T-helper 2 cell treated with Interferon-gamma antibody and Interleukin-4, amounts not matched to agents 5 μg/mL and 100 μg/mL, for 36 hours (primary cell): ENCODE results near the gene ZNF219.

Experiments
- DNase-seq: peaks from one replicate; pipeline ENCODE4 v3.0.0; 2021; ENCODE audit warnings: low spot score
- H3K27ac Mint-ChIP-seq: one replicate; pipeline ENCODE4 v1.8.0; 2021; ENCODE audit warnings: mild to moderate bottlenecking, mixed read lengths
- H3K27me3 Mint-ChIP-seq: one replicate; pipeline ENCODE4 v1.8.0; 2021; ENCODE audit warnings: low read depth, mixed read lengths
- H3K36me3 Mint-ChIP-seq: one replicate; pipeline ENCODE4 v1.8.0; 2021; ENCODE audit warnings: low read depth, mixed read lengths
- H3K4me1 Mint-ChIP-seq: one replicate; pipeline ENCODE4 v1.8.0; 2021; ENCODE audit warnings: low read depth, mixed read lengths
- H3K4me3 Mint-ChIP-seq: one replicate; pipeline ENCODE4 v1.8.0; 2022; ENCODE audit warnings: mild to moderate bottlenecking, moderate library complexity, mixed read lengths
- H3K9me3 Mint-ChIP-seq: one replicate; pipeline ENCODE4 v1.8.0; 2021; ENCODE audit warnings: mixed read lengths

Gene ZNF219

DNA sequence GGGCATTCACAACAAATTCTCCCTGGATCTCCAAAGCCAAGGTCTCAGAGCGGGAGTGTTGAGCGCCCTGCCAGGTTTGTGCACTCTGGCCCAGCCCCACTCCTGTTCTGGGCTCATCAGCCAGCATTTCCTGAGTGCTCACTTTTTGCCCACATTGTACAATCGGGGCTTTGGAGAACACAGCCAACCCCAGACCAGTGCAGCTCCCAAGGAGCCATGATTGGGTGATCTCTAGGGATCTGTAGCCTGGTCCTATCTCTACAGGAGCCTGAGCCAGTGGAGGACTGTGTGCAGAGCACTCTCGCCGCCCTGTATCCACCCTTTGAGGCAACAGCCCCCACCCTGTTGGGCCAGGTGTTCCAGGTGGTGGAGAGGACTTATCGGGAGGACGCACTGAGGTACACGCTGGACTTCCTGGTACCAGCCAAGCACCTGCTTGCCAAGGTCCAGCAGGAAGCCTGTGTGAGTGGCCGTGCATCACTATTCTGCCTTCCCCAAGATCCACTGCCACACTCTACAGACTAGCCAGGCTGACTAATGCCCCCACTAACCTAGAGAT lies 25.6 kb downstream of the ZNF219 start:
- no peak overlapping the region for H3K4me3 Mint-ChIP-seq
- H3K36me3 Mint-ChIP-seq, result no peaks in the 10 kb centered on the region
- H3K27me3 Mint-ChIP-seq, result peaks cover 55% of the 10 kb centered on the region
- no peak for DNase-seq
- no peaks in the 10 kb centered on the region for H3K9me3 Mint-ChIP-seq
- H3K27ac Mint-ChIP-seq, result no peak overlapping the region
- H3K4me1 Mint-ChIP-seq, result peaks cover 22% of the 10 kb centered on the region

DNA sequence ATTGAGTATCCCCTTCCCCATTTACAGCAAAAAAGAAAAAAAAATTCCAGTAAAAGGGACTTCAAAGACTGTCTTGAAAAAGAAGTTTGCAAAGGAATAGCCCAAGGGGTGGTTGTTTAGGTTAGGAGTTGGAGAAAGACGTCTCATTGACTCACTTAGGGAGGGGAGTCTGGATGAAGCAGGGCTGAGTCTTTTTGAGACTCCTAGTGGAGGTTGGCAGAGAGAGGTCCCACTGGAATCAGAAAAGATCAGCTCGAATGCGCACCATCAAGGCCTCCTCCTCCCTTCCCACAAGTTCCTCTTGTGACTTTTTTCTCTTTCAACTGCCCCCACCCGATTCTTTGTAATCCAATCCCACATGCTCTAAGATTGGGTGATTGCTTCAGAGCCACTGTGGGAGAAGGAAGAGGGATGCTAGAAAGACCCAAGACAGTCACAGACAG lies 26.4 kb downstream of the ZNF219 start:
- Mint-ChIP-seq H3K27ac (no peak overlapping the region), H3K9me3 (no peaks in the 10 kb centered on the region), H3K4me3 (peak overlapping the region; percentile 77), H3K4me1 (peaks cover 22% of the 10 kb centered on the region), H3K27me3 (peaks cover 63% of the 10 kb centered on the region), H3K36me3 (no peaks in the 10 kb centered on the region)
- DNase-seq, result no peak

DNA sequence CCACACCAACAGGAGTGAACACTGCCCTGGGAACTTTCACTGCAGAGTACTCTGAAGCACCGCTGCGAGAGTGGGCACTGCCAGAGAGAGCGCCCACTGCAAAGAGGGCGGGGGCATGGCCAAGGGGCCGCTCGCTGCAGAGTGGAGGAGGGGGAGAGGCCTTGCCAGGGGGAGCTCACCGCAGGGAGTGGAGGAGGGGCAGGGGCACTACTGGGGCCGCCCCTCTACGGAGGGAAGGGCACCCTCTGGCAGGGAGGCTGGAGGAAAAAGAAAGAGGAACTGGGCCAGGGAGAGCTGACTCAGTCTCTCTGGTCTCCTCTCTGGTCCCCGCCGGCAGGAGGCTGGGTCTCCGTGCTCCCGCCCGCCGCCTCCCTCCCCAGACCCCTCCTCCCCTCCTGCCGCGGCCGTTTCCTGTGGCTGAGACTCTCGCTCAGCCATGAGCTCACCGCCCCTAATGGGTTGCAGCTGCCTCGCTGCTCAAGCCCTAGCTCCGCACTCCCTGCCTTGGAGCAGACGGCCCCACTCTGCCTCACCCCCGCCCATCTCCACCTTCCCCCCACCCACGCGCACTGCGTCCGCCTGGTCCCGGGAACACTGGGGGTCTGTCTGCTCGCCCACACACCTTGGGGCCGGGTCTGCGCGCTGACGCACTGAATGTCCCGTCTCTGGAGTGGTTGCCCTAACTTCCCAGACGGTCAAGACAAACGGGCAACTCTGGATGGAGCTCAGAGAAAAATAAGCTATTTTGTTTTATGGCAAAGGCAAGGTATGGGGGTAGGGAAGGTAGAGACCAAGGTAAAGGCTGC lies 27.0 kb downstream of the ZNF219 start:
- no peaks in the 10 kb centered on the region for H3K9me3 Mint-ChIP-seq
- H3K4me1 Mint-ChIP-seq, result peaks cover 22% of the 10 kb centered on the region
- no peak overlapping the region for H3K27ac Mint-ChIP-seq
- H3K4me3 Mint-ChIP-seq, result peak overlapping the region; percentile 77
- no peaks in the 10 kb centered on the region for H3K36me3 Mint-ChIP-seq
- H3K27me3 Mint-ChIP-seq, result peaks cover 69% of the 10 kb centered on the region
- no peak for DNase-seq

DNA sequence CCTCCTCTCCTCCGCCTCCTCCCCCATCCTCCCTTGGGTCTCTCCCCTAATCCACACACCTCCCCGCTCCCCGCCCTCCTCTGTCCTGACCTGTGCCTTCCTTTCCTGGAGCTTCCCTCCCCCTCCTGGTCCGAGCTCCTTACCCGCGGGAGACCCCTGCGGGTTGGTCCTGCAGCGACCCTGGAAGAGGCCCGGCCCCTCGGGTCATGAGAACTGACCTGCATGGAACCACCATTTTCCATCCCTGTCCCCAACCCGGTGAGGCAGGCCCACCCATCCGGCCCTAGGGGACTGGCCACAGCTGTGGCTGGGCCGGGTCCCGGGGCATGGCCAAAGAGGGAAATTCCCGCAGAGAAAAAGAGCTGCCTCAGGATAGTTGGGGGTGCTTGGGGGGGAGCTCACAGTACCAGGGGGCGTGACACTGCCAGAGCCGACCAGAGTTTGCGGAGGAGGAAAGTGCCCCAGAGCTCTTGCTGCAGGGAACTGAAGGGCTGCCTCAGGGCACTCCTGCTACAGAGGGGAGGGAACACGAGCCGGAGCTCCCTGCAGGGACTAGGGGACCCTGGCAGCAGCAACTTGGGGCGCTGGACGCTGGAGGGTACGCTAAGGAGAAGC lies 27.7 kb downstream of the ZNF219 start:
- Mint-ChIP-seq H3K4me3 (peak overlapping the region; percentile 77), H3K27ac (no peak overlapping the region), H3K27me3 (peaks cover 73% of the 10 kb centered on the region), H3K4me1 (peaks cover 22% of the 10 kb centered on the region), H3K36me3 (no peaks in the 10 kb centered on the region), H3K9me3 (no peaks in the 10 kb centered on the region)
- DNase-seq, result no peak

DNA sequence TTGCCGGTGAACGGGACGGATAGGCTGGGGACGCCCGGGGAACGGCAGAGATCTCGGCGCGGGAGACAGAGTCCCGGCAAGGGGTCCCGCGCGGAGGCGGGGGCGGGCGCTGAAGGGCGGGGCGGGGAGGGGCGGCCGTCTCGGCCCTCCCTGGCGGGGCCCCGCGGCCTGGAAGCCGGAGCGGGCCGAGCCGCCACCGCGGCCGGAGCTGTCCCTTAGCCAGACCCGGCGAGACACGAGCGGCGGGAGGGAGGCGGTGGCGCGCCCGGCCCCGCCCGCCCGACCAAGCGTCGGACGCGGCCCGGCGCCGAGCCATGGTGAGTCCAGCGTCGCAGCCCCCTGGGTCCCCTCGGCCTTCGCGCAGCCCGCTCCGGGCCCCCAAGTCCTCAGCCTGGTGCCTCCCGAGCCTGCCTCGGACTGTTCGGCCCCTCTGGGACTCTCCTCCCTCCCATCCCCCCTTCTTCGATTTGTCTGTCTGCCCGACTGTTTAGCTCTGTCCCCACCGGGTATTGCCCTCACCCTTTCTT lies 28.3 kb downstream of the ZNF219 start, which contains the start of gene ARHGEF40:
Gene ARHGEF40 (plus strand): TSS at position 222 of the 527 bp plus-strand sequence. CDS start 93 bp downstream, at position 315.
- H3K27ac Mint-ChIP-seq, result no peak within 1 kb of the TSS
- H3K4me3 Mint-ChIP-seq, result peak within 1 kb of the TSS; percentile 77
- no peak for DNase-seq
- peaks cover 77% of the 10 kb centered on the region for H3K27me3 Mint-ChIP-seq
- no peaks in the 10 kb centered on the region for H3K9me3 Mint-ChIP-seq
- H3K36me3 Mint-ChIP-seq, result no peaks in the 10 kb centered on the region
- H3K4me1 Mint-ChIP-seq, result peaks cover 22% of the 10 kb centered on the region

DNA sequence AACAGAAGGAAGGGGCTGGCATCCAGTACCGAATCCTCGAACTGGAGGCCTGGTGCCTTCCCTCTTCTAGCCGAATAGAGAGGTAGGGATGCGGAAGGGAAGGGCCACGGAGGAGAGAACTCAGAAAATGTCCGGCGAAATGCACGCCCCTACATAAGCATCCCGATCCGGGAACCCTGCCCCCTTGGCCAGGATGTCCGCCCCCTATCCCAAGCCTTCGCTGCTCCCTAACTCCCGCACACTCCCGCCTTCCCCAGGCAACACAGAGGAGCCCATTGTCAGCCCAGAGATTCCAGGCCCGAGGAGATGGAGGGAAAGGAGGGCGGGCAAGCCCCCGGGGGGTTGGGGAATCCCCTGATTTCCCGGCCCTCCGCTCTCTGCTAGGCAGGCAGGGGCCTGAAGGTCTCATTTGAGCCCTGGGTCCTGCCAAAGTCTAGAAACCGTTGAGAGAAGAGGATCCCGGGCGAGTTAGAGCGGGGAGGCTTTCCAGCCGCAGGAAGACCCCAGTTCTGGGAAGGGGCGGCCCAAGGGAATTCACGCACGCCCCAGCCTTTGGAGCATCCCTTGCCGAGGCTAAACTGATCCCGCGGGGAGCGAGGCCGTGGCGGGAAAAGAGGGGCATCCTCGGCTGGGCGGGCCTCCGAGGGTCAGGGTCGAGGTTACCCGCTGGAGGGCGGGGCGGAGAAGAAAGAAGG lies 28.9 kb downstream of the ZNF219 start:
- Mint-ChIP-seq H3K27me3 (peaks cover 79% of the 10 kb centered on the region), H3K36me3 (no peaks in the 10 kb centered on the region), H3K27ac (no peak overlapping the region), H3K4me3 (peak overlapping the region; percentile 61), H3K4me1 (peaks cover 22% of the 10 kb centered on the region), H3K9me3 (no peaks in the 10 kb centered on the region)
- DNase-seq, result no peak

DNA sequence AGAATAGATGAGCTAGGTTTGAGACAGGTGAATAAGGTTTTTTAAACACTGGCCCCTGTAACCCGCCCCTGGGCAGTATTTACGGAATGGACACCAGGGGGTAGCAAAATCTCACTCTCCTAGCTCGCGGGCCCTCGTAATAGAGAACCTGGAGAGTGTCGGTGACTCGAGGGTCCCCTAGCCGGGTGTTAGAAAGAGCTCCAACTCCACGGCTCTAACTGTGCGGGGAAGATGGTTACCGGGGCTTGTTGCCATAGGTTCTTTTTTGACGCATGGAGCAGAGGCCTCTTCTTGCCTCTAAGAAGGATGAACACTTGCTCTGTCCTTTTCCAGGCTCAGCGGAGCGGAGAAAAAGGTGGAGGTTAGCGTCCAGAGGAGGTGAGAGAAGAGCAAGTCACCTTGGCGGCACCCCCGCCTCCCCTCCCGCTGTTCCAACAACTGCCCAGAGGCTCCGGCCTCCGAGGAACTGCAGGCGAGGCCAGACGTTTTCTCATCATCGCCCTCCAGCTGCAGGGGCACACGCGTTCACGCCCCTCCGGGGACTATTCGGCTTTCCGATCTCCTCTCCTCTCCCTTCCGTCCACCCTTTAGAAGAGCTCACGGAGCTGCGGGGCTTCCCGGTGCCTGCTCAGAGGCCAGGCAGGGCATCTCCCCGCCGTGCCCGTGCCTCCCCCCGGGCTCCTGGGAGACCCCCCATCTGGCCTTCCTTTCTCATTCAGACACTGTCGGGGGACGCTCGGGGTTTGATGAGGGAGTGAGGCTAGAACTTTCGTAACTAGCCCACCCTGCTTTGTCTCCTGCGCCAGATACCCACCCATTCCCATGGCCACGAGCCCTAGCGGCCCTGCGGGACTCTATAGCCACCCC lies 29.7 kb downstream of the ZNF219 start:
- peak overlapping the region; percentile 61 for H3K4me3 Mint-ChIP-seq
- peaks cover 22% of the 10 kb centered on the region for H3K4me1 Mint-ChIP-seq
- H3K36me3 Mint-ChIP-seq, result no peaks in the 10 kb centered on the region
- no peak overlapping the region for H3K27ac Mint-ChIP-seq
- H3K9me3 Mint-ChIP-seq, result no peaks in the 10 kb centered on the region
- peaks cover 79% of the 10 kb centered on the region for H3K27me3 Mint-ChIP-seq
- no peak for DNase-seq

DNA sequence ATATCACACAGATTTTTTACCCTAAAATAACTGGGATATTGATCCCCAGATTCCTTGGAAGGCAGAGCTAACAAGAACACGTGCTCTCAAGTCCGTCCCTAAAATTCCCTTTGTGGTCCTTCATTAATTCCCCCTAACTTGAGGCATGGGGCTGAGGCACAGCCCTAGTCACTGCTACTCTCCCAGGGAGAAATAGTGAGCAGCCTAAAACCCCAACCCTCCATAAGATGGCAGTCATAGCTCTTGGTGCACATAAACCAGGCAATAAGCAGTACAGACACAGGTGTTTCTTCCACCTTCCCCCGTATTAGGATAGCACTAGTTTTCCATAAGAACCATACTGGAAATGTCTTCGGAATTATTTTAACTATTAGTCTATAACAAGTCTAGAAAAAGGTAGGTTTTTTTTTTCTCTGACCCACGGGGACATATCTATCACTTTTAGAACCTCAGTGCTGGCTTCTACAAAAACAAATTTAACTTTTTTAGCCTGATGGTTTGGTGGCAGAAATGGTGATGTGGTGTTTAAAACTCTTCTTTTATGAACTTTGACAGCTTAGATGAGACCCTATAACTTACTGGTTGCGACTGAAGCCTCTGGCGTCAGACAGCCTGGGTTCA lies 31.5 kb downstream of the ZNF219 start:
- no peak for DNase-seq
- Mint-ChIP-seq H3K9me3 (no peaks in the 10 kb centered on the region), H3K27me3 (peaks cover 75% of the 10 kb centered on the region), H3K36me3 (no peaks in the 10 kb centered on the region), H3K4me3 (no peak overlapping the region), H3K4me1 (peaks cover 20% of the 10 kb centered on the region), H3K27ac (no peak overlapping the region)

DNA sequence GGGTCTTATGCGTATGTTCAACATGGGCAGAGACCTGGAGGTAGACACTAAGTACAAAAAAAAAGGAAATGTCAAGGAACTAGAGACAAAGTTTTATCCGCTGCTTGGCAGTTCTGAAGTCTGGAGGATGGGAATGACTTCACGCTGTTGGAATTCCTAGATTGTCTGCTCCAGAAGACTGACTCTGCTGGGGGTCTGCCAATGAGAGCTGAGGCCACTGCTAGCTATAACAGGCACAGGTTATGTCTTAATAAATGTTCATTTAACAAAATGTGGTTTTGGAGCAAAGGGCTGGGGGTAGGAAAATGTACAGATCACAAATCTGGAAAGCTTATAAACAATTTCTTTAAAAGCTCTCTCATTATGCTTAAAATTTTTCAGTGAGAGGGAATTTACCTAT lies 35.0 kb downstream of the ZNF219 start:
- DNase-seq, result no peak
- H3K27ac Mint-ChIP-seq, result no peak overlapping the region
- H3K9me3 Mint-ChIP-seq, result no peaks in the 10 kb centered on the region
- no peaks in the 10 kb centered on the region for H3K36me3 Mint-ChIP-seq
- no peak overlapping the region for H3K4me3 Mint-ChIP-seq
- H3K27me3 Mint-ChIP-seq, result peaks cover 60% of the 10 kb centered on the region
- H3K4me1 Mint-ChIP-seq, result peaks cover under 1% of the 10 kb centered on the region

DNA sequence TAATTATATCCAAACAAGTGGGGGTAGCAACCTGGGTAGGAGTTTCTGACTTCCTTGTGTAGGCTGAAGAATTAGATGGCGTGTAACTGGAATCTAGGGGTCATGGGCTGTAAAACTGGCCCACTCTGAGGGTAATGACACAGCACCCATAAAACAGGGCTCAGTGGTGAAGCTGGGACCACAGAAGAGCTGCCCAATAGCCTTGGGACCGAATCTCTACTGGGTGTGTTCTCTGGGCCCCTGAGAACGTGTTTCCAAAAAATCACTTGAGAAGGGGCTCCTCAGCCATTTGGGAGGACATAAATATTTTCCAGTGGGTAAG lies 37.1 kb downstream of the ZNF219 start:
- no peaks in the 10 kb centered on the region for H3K36me3 Mint-ChIP-seq
- H3K4me1 Mint-ChIP-seq, result no peaks in the 10 kb centered on the region
- no peaks in the 10 kb centered on the region for H3K9me3 Mint-ChIP-seq
- H3K27me3 Mint-ChIP-seq, result peaks cover 46% of the 10 kb centered on the region
- H3K27ac Mint-ChIP-seq, result no peak overlapping the region
- H3K4me3 Mint-ChIP-seq, result no peak overlapping the region
- no peak for DNase-seq

DNA sequence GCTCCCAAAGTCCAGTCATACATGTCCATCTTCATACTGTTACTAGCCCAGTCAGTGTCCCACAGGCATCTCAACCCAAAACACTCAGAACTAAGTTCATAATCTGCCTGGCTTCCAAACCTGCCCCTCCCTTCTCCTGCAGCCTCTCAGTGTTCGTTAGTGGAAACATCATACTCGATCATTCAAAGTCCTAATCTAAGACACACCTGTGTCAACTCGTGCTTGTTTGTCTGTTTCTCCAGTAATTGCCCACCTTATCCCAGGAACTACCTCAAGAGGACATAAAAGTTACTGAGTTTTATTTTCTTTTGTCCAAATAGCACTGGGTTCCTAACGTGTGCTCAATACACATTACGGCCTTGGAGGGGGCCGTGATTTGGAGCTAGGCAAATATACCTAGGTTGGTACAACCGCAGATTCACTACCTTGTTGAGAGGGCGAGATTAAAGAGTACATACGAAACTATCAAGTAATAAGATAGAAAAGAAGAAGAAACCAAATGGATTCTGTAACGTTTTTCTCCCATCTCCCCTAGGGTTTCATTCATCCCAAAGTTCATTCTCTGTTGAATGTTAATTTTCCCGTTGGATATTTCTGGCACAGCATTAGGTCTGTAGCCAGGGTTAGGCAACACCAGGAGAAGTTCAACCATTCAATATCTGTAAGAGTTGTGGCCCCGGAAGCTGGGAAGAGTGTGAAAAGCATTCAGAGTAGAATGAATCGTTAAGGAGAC lies 37.7 kb downstream of the ZNF219 start:
- no peak for DNase-seq
- Mint-ChIP-seq H3K4me3 (no peak overlapping the region), H3K4me1 (no peaks in the 10 kb centered on the region), H3K27ac (no peak overlapping the region), H3K36me3 (no peaks in the 10 kb centered on the region), H3K27me3 (peaks cover 42% of the 10 kb centered on the region), H3K9me3 (no peaks in the 10 kb centered on the region)

DNA sequence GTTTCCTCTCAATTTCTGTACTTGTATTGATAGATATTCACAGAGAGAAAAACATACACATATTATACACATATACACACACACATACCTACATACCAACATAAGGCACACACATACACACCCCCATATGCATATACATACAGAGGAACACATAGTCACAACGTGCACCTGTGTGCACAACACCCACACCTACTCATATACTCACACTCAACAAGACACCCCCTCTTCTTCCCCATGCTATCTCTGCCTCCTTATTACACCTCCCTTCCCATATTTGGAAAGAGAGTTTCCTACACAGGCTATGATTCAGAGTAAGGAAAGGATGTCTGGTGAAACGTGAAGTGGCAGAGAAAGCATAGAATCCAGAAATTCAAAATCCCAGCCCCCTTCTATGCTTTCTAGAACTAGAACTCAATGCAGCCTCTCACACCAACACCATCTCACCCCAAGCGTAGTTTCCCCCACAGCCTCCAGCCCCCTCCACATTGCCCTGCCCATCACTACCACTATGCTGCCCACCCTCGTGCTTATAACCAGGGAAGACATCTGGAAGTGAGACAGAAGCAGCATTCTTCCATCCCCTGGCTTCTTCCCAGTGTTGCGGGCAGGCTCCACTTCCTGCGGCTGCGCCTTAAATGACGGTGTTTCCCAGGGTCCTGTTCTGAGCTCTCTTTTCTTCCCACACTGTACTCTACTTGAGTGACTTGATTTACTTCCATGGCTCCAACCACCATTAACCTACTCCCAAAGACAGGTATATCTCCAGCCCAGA lies 38.4 kb downstream of the ZNF219 start:
- Mint-ChIP-seq H3K9me3 (no peaks in the 10 kb centered on the region), H3K4me3 (no peak overlapping the region), H3K36me3 (no peaks in the 10 kb centered on the region), H3K4me1 (no peaks in the 10 kb centered on the region), H3K27ac (no peak overlapping the region), H3K27me3 (peaks cover 35% of the 10 kb centered on the region)
- DNase-seq, result no peak
